ENCODE results near the gene MKRN2OS. TPM values are rescaled to one million over a fixed set of nuclear protein-coding genes. Genes with fewer than 3 reads are reported as not detected.

MKRN2OS gene
- total and polyA plus RNA-seq, 10 of the 15 experiments (the other 5 are each of a cell fraction or from before 2014, with no cell fraction given), result 0.20 to 1.0 (median 0.40) TPM; not detected in 4

- POLR2A ChIA-PET, result no interaction called here
- Histone ChIP-seq H3K36me3 (ENCODE audit: control insufficient read depth in 2 of 2, insufficient read depth in 2 of 2, low read length in 1 of 2) (peaks cover 4 to 20% of the 10 kb centered on the region in 2 experiments), H2AFZ (ENCODE audit: control insufficient read depth, low read depth, low read length) (no peak overlapping the region), H4K20me1 (ENCODE audit: control insufficient read depth, insufficient read depth) (no peaks in the 10 kb centered on the region), H3K9ac (ENCODE audit: control insufficient read depth, insufficient read depth, low read length) (no peak overlapping the region), H3K27me3 (replicated peaks in 1 of 2; ENCODE audit: control insufficient read depth in 2 of 2, insufficient read depth in 2 of 2, low read length in 1 of 2) (no peaks in the 10 kb centered on the region), H3K4me3 (no peak overlapping the region), H3K4me1 (ENCODE audit: control insufficient read depth, insufficient read depth, low read length) (no peaks in the 10 kb centered on the region), H3K79me2 (ENCODE audit: control insufficient read depth, insufficient read depth, low read length) (no peaks in the 10 kb centered on the region), H3K4me2 (ENCODE audit: control insufficient read depth, insufficient read depth) (no peak overlapping the region), H3K27ac (ENCODE audit: control insufficient read depth, insufficient read depth) (no peak overlapping the region), H3K9me3 (replicated peaks; ENCODE audit: control insufficient read depth, insufficient read depth, low read length) (no peaks in the 10 kb centered on the region)
- intact Hi-C loops (cut with micrococcal nuclease; ENCODE audit: unreplicated experiment), result no loop called here
- in situ Hi-C loops (cut with MboI), result no loop called here
- no TSS peak for BruUV-seq (replicated peaks)
- FAIRE-seq (no peak), ATAC-seq (no peak), DNase-seq (ENCODE audit: low read depth, low spot score) (no peak)
- TF ChIP-seq RUNX3 (IDR thresholded peaks at IDR 0.05; ENCODE audit: low read length) (no peak), MYC (IDR thresholded peaks at IDR 0.05; ENCODE audit: insufficient read depth, insufficient read length, insufficient replicate concordance, low read length, severe bottlenecking) (no peak), SPI1 (IDR thresholded peaks at IDR 0.05; ENCODE audit: borderline replicate concordance, insufficient read depth, low read depth, low read length) (no peak), TCF7 (IDR thresholded peaks at IDR 0.05; ENCODE audit: borderline replicate concordance) (no peak), HCFC1 (IDR thresholded peaks at IDR 0.05; ENCODE audit: low read length) (no peak), POLR2AphosphoS5 (IDR thresholded peaks at IDR 0.05; ENCODE audit: low read length) (no peak), MTA2 (IDR thresholded peaks at IDR 0.05; ENCODE audit: low read depth) (no peak), IRF5 (IDR thresholded peaks at IDR 0.05; ENCODE audit: borderline replicate concordance) (no peak), MXI1 (IDR thresholded peaks at IDR 0.05; ENCODE audit: low read depth, low read length) (no peak), WRNIP1 (IDR thresholded peaks at IDR 0.05; ENCODE audit: borderline replicate concordance, low read depth, low read length) (no peak), NBN (IDR thresholded peaks at IDR 0.05) (no peak)
- CTCF ChIA-PET, result no interaction called here
- WGBS (ENCODE audit: insufficient coverage, insufficient replicate concordance, low lambda C conversion rate, missing lambda C conversion rate), result 100% methylated on average over 2 of the region's 5 CpGs
- SMC1A ChIA-PET (ENCODE audit: uncharacterized antibody, unreplicated experiment), result no interaction called here
- RAD21 ChIA-PET (ENCODE audit: unreplicated experiment), result interaction anchor here (0.6 kb wide), 1 partner anchor 284 kb away, joined by 4 read pairs; no protein-coding TSS in a partner anchor
These were observed 39.0 kb downstream of the MKRN2OS start for GRCh38 chr3:12506201-12506709.
